GM19025 (cell line): Measurements from ENCODE around the gene GNA15.
"Not testable (repeated sequence)": the region's sequence is repeated elsewhere in the genome, so short reads cannot be mapped to it uniquely, and the experiment has no call there.

Experiments used
- ATAC-seq: cut with Tn5 transposase; IDR thresholded peaks from one replicate; pipeline ENCODE4 v1.9.1; 2021; ENCODE audit warnings: mild to moderate bottlenecking, low read depth, moderate library complexity; ENCODE audit not compliant: unreplicated experiment

Gene GNA15

DNA sequence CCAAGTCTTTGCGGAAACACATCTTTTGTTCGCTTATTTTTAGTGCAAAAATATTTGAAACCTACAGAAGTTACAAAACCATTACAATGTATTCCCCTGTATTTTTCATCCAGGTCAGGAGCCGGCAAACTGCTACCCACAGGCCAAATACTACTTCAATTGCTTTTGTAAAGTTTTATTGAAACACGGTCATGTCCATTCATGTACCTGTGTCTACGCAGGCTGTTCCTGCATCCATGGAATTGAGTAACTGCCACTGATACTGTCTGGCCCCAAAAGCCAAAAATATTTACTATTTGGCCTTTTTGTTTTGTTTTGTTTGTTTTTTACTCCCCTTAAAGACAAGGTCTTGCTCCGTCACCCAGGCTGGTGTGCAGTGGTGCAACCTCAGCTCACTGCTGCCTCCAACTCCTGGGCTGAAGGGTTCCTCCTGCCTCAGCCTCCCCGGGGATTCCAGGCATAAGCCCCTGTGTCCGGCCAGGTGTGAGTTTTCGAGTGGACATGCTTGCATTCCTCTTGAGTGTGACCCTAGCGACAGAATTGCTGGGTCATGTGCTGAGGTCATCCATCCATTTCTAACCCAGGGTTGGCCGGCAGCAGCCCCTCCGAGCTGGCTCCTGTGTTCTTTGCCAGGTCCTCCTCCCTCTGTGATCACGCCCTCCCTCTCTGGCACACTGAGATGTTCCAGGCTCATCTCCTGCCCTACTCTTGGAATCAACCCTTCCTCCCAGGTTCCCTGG lies 31.9 kb downstream of the GNA15 start:
- no peak for ATAC-seq

DNA sequence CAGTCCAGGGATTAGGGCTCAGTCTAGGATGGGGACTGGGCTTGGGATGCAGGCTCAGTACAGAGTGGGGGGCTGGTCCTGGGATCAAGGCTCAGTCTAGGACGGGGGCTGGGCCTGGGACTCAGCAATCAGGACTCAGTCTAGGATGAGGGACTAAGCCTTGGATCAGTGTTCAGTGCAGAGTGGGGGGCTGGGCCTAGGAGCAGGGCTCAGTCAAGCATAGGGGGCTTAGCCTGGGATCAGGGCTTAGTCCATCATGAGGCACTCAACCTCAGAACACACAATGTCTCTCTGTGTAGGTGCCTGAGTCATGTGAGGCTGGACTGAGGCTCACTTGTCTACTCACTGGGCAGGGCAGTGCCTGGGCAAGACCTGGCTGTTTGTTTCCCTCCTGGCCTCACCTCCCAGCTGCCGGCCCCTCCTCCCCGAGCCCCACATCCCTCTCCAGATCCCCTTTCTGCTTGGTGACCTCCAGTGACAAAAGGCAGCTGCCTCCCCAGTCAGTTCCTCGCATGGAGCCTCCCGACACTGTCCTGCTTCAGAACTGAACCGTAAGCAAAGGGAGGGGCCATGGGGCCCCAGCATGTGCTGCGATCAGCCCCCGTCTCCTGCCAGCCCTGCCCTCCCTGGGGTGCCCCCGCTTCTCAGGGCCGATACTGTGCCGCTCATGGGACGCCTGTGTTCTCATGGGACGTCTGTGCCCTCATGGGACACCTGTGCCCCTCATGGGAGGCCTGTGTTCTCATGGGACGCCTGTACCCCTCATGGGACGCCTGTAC lies 36.2 kb downstream of the GNA15 start:
- ATAC-seq = no peak

DNA sequence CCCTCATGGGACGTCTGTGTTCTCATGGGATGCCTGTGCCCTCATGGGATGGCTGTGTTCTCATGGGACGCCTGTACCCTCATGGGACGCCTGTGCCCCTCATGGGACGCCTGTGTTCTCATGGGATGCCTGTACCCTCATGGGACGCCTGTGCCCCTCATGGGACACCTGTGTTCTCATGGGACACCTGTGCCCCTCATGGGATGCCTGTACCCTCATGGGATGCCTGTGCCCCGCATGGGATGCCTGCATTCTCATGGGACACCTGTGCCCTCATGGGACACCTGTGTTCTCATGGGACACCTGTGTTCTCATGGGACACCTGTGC lies 36.8 kb downstream of the GNA15 start:
- ATAC-seq = not testable (repeated sequence)

DNA sequence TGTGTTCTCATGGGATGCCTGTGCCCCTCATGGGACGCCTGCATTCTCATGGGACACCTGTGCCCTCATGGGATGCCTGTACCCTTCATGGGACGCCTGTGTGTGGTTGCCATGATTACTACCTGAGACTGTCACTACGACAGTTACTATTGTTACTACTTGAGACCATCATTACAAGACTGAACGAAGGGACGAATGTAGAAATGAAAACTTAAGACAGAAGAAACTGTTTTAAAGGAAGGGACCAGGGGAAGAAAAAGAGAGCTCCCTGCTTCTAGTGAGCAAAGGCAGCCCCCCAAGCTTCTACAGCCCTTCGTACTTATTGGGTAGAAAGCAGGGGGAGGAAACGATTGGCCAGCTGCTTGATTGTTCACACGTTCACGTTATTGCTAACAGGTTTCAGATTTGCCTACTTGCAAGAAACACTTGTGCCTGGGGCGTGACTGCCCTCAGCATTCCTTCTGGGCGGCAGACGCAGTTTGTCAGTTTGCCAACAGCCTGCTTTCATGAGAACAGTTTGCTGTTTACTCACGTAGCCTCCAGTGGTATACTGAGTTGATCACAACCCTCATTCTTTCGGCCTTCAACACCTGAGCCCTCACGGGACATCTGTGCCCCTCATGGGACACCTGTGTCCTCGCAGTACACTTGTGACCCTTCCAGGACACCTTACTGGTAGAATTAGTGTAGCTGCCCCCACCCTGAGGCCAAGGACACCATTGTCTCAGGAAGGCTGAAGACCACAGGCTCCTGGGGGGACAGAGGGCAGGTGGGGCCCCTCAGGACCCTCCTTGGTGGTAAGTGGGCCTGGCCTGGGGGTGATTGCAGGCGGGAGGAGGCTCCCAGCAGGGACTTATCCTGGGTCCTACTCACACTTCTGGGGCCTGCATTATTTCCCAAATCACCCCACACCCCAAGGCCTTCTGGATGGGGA lies 40.2 kb downstream of the GNA15 start:
- no peak for ATAC-seq

DNA sequence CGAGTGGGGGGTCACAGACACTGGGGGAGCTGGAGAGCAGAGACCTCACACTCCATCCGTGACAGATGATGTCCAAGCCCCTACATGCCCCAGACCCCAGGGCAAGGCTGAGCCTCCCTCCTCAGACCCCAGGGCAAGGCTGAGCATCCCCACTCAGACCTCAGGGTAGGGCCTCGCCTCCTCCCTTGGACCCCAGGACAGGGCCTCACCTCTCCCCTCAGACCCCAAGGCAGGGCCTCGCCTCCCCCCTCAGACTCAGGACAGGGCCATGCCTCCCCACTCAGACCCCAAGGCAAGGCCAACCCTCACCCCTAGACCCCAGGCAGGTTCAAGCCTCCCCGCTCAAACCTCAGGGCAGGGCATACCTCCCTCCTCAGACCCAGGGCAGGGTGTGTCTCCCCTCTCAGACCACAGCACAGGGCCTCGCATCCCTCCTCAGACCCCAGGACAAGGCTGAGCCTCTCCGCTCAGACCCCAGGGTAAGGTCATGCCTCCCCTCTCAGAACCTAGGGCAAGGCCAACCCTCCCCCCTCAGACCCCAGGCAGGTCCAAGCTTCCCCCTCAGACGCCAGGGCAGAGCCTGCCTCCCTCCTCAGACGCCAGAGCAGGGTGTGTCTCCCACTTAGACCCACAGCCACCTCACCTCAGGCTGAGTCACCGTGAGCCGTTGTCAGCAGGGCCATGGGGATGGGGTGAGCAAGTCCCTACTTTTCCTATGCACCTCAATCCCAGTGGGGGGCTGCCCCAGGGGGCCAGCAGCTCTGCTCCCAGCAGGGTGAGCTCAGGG lies 41.1 kb downstream of the GNA15 start:
- no peak for ATAC-seq

DNA sequence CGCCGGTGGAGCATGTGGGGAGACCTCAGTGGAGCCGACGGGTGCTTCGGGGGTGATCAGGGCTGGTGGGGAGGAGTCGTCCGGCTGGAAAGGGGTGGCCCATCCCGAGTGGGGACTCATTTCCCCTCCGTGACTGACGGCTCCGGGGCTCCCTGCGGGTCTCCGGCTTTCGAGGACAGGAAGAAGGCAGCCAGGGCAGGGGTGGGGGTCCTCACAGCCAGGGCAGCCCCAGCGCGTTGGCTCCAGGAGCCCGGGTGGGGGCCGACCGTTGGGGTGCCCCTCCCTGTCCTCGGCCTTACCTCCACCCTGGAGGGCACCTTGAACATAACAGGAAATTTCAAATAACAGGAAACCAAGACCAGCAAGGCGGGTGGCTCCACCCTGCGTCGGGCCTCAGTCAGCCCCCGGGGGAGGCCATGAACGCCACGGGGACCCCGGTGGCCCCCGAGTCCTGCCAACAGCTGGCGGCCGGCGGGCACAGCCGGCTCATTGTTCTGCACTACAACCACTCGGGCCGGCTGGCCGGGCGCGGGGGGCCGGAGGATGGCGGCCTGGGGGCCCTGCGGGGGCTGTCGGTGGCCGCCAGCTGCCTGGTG lies 42.6 kb downstream of the GNA15 start, which contains the start of gene S1PR4:
TSS of gene S1PR4 (plus strand) at position 393 of the 596 bp plus-strand sequence. CDS start at position 417, 24 bp downstream.
- peak; percentile 38 for ATAC-seq

DNA sequence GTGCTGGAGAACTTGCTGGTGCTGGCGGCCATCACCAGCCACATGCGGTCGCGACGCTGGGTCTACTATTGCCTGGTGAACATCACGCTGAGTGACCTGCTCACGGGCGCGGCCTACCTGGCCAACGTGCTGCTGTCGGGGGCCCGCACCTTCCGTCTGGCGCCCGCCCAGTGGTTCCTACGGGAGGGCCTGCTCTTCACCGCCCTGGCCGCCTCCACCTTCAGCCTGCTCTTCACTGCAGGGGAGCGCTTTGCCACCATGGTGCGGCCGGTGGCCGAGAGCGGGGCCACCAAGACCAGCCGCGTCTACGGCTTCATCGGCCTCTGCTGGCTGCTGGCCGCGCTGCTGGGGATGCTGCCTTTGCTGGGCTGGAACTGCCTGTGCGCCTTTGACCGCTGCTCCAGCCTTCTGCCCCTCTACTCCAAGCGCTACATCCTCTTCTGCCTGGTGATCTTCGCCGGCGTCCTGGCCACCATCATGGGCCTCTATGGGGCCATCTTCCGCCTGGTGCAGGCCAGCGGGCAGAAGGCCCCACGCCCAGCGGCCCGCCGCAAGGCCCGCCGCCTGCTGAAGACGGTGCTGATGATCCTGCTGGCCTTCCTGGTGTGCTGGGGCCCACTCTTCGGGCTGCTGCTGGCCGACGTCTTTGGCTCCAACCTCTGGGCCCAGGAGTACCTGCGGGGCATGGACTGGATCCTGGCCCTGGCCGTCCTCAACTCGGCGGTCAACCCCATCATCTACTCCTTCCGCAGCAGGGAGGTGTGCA lies 43.3 kb downstream of the GNA15 start:
- ATAC-seq = peak; percentile 16

DNA sequence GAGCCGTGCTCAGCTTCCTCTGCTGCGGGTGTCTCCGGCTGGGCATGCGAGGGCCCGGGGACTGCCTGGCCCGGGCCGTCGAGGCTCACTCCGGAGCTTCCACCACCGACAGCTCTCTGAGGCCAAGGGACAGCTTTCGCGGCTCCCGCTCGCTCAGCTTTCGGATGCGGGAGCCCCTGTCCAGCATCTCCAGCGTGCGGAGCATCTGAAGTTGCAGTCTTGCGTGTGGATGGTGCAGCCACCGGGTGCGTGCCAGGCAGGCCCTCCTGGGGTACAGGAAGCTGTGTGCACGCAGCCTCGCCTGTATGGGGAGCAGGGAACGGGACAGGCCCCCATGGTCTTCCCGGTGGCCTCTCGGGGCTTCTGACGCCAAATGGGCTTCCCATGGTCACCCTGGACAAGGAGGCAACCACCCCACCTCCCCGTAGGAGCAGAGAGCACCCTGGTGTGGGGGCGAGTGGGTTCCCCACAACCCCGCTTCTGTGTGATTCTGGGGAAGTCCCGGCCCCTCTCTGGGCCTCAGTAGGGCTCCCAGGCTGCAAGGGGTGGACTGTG lies 44.0 kb downstream of the GNA15 start:
- no peak for ATAC-seq

DNA sequence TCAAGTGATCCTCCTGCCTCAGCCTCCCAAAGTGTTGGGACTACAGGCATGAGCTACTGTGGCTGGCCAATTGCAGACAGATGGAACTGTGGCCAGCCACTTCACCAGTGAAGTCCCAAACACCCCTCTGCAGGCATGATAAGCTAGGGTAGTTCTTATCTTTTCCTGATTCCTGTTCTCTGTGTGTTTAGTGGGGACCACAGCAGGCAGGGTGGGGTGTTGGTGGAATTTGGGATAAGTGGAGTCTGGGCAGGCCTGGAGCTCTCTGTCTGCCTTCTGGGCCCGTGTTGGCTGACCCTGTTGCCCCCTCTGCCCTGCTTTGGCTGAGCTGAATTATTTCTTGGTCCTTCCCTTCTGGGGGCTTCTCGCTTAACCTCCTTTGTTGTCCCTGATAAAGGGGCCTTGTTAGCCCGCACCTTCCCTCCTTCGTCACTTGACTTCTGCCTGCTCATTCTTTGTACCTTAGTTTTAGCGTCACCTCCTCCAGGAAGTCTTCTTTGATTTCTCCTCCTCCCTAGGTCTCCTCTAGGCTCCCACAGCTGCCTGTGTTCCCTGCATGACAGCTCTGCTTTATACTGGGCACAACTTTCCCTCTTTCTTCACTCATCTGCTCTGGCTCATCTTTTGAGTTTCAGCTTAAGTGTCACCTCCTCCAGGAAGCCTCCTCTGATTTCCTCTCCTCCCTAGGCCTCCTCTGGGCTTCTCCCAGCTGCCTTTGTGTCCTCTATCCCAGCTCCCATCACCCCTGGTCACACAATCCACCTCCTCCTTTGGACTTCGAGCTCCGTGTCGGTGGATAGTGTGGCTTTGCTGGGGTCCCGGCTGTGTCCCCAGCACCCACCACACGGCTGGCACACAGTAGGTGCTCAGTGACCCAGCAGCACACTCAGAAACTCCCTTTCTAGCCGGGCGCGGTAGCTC lies 48.1 kb downstream of the GNA15 start:
- no peak for ATAC-seq

DNA sequence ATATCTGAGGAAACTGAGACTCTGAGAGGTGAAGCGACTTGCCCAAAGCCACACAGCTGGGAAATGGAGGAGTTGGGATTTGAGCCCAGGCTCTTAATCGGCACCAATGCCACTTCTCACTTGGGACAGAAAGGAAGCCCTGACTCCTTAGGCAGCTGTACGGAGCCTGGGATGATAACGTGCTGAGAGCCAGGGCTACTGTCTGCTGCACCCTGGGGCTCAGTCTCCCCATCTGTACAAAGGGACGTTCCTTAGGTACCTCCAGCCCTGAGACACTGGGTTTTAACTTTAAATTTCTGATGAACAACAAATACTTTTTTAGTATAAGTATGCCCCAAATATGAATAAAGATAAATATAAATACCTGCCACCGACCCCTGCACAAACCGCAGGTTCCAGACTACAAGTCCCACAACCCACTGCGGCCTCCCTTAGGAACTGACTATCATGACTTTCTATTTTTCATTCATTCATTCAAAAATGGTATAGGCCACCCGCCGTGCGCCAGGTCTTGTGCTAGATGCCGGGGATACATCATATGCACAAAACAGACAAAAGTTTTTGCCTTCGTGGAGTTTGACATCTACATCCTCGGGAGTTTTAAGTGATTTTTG lies 49.1 kb downstream of the GNA15 start:
- peak; percentile 4 for ATAC-seq

DNA sequence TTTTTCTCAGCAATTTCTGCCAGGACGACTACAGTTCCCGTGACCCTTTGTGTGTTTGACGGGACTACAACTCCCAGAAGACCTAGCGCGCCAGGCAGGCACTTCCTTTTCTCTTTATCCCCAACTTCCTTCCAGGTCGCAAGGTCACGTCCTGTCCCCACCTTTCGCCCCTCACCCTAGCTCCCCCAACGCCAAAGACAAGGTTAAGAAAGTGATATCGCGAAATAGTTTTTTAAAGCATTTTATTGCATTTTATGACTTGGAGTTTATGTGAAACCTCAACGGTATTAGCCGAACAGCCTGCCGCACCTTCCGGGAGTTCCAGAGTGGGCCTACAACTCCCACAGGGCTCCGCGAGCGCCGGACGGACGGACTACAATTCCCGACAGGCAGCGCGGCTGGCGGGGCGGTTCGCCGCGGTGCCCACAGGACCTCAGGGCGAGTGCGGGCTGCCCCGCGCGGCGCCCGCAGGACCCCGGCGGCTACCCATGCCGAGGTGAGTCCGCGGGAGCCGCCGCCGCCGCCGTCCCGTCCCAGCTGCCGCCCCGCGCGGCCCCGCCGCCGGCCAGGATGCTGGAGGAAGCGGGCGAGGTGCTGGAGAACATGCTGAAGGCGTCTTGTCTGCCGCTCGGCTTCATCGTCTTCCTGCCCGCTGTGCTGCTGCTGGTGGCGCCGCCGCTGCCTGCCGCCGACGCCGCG lies 49.8 kb downstream of the GNA15 start, which contains the start of gene NCLN:
TSS of gene NCLN (plus strand) at position 470 of the 699 bp plus-strand sequence. CDS start at position 571, 101 bp downstream.
- ATAC-seq = peak; percentile 75

DNA sequence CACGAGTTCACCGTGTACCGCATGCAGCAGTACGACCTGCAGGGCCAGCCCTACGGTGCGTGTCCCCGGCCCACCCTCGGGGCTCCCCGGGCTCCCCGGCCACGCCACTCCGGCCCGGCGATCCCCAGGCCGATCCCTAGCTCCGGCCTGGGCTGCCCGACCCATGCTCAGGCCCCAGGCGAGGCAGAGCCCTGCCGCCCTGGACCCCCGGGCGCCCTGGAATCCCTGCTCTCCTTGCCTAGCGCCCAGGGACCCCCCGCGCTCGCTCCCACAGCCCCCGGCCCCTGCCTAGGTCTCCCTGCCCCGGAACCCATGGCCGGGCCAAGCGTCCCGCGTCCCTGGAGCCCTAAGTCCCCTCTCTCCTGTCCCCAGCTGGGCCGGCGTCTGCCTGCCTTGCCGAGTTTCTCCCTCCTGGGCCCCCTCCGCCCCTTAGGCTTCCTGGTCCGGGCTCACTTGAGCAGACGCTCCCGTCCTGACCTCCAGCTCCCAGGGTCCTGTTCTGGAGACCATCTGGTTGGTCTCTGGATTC lies 50.4 kb downstream of the GNA15 start:
- no peak for ATAC-seq

DNA sequence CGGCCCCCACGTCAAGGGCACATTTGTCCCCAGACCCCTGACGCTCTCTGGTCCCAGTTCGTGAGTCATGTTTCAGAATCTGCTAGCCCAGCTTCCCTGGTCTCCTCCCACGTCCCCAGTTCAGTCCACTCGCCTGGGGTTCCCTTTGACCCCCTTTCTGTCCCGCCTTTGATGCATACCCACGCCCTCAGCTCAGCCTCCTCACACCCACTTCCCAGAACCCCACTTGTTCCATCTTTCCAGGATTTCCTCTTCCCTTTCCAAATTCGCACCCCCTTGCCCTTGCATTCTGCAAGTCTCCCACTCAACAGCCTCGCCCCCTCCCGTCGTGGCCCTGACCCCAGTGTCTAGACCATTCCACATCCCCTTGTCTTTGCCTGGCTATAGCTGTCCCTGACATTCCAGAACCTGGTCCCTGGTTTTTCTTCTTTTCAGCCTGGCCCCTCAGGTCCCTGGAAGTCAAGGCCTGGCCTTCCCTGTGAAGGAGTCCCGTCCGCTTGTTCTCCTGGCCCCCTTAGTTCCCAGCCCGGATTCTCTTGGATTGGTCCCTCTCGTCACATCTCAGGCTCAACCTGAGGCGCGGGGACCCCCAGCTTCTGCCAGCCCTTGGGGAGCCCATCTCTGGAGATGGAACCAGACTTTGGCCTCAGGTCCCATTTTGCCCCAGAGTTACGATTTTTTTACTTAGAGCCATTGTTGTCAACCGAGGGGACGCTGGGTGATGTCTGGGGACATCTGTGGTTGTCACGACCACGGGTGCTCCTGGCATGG lies 51.2 kb downstream of the GNA15 start:
- ATAC-seq = no peak

DNA sequence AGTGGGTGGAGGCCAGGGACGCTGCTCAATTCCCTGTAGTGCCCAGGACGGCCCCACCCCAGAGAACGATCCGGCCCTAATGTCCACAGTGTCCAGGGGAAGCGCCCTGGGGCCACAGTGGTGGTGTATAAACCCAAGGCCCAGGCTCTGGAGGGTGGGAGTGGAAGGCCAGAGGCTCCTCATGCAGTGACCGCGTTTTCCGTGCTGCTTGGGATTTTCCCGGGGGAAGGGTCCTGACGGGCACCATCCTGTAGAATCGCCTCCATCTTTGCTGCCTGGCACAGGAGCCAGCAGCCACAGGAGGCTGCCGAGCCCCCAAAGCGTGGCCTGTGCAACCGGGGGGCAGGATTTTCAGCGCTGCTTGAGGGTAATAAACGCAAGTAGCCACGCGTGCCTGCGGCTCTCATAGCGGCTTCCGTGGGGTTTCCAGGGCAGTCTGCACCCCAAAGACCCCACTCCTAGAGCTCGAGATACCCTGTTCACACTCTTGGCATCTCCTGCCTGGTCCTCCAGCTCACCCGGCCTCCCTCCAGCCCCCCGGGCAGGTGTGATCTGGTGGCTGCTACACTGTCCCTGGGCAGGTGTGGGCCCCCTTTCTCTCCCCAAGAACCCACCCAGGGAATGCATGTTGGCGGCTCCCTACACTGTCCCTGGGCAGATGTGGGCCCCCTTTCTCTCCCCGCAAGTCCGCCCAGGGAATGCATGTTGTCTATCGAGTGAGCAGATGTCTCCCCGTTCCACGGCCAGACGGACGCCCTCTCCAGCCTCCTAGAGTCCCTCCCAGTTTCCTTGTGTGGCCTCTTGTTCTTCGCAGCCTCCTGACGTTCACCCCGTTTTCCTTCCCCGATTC lies 52.1 kb downstream of the GNA15 start:
- no peak for ATAC-seq
